Measurements from ENCODE around the gene OCEL1.

- TF ChIP-seq CTCF (IDR thresholded peaks at IDR 0.05): no peak
- no peak for TF ChIP-seq POLR2A (IDR thresholded peaks at IDR 0.05)
Measured at GRCh38 chr19:17202713-17203112, 23.3 kb upstream of the OCEL1 start.
